ENCODE results near the gene CDKAL1.

Gene CDKAL1

DNA sequence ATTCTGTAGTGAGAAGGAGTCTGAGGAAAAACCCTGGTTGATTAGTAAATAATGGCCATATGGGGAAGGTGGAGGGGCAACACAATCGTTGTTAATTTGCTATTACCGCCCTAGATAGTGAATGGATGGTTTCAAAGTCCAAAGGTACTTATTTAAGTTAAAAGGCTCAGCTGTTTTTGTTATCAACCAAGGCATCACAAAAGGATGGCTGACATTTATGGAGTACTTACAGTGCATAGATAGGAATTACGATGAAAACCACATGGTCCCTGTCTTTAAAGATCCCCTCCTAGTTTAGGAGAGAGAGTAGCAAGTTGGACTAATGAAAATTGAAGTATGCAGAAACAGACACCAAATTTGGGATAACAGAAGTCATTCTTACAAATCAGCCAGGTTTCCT lies 319.6 kb downstream of the CDKAL1 start:
- no peak for FAIRE-seq
- DNase-seq (ENCODE audit: insufficient read length, low spot score): no peak
- TF ChIP-seq POU2F2 (IDR thresholded peaks at IDR 0.05; ENCODE audit: low read depth, low read length) (no peak), POLR2AphosphoS5 (IDR thresholded peaks at IDR 0.05; ENCODE audit: low read depth, low read length) (no peak), POLR2A (IDR thresholded peaks at IDR 0.05; ENCODE audit: low read depth, low read length) (no peak), SPI1 (IDR thresholded peaks at IDR 0.05; ENCODE audit: low read depth, low read length) (no peak), TAF1 (IDR thresholded peaks at IDR 0.05; ENCODE audit: low read depth, low read length) (no peak), PAX5 (IDR thresholded peaks at IDR 0.05; ENCODE audit: insufficient read depth, low read length, severe bottlenecking) (no peak)

- no peak for FAIRE-seq
- no peak for TF ChIP-seq POLR2A (IDR thresholded peaks at IDR 0.05; ENCODE audit: low read depth, low read length)
- no peak for TF ChIP-seq TAF1 (IDR thresholded peaks at IDR 0.05; ENCODE audit: low read depth, low read length)
- TF ChIP-seq POLR2AphosphoS5 (IDR thresholded peaks at IDR 0.05; ENCODE audit: low read depth, low read length): no peak
- no peak for TF ChIP-seq PAX5 (IDR thresholded peaks at IDR 0.05; ENCODE audit: insufficient read depth, low read length, severe bottlenecking)
- no peak for TF ChIP-seq SPI1 (IDR thresholded peaks at IDR 0.05; ENCODE audit: low read depth, low read length)
- TF ChIP-seq POU2F2 (IDR thresholded peaks at IDR 0.05; ENCODE audit: low read depth, low read length): no peak
Observed at GRCh38 chr6:20856681-20857288, 322.5 kb downstream of the CDKAL1 start.

GRCh38 chr6:20861481-20861880 lies 327.2 kb downstream of the CDKAL1 start:
- peak; percentile 28 for FAIRE-seq
- DNase-seq (ENCODE audit: insufficient read length, low spot score): no peak

More at GRCh38 chr6:20856681-20857288, 322.5 kb downstream of the CDKAL1 start:
- DNase-seq (ENCODE audit: insufficient read length, low spot score): no peak

GRCh38 chr6:20866036-20866435 lies 331.8 kb downstream of the CDKAL1 start:
- DNase-seq (ENCODE audit: insufficient read length, low spot score) (no peak), FAIRE-seq (no peak)
- TF ChIP-seq POLR2AphosphoS5 (IDR thresholded peaks at IDR 0.05; ENCODE audit: low read depth, low read length) (no peak), TAF1 (IDR thresholded peaks at IDR 0.05; ENCODE audit: low read depth, low read length) (no peak), SPI1 (IDR thresholded peaks at IDR 0.05; ENCODE audit: low read depth, low read length) (no peak), PAX5 (IDR thresholded peaks at IDR 0.05; ENCODE audit: insufficient read depth, low read length, severe bottlenecking) (no peak), POLR2A (IDR thresholded peaks at IDR 0.05; ENCODE audit: low read depth, low read length) (no peak), POU2F2 (IDR thresholded peaks at IDR 0.05; ENCODE audit: low read depth, low read length) (no peak)

More at GRCh38 chr6:20861481-20861880, 327.2 kb downstream of the CDKAL1 start:
- TF ChIP-seq POU2F2 (IDR thresholded peaks at IDR 0.05; ENCODE audit: low read depth, low read length) (no peak), PAX5 (IDR thresholded peaks at IDR 0.05; ENCODE audit: insufficient read depth, low read length, severe bottlenecking) (no peak), TAF1 (IDR thresholded peaks at IDR 0.05; ENCODE audit: low read depth, low read length) (no peak), POLR2A (IDR thresholded peaks at IDR 0.05; ENCODE audit: low read depth, low read length) (no peak), POLR2AphosphoS5 (IDR thresholded peaks at IDR 0.05; ENCODE audit: low read depth, low read length) (no peak), SPI1 (IDR thresholded peaks at IDR 0.05; ENCODE audit: low read depth, low read length) (no peak)

DNA sequence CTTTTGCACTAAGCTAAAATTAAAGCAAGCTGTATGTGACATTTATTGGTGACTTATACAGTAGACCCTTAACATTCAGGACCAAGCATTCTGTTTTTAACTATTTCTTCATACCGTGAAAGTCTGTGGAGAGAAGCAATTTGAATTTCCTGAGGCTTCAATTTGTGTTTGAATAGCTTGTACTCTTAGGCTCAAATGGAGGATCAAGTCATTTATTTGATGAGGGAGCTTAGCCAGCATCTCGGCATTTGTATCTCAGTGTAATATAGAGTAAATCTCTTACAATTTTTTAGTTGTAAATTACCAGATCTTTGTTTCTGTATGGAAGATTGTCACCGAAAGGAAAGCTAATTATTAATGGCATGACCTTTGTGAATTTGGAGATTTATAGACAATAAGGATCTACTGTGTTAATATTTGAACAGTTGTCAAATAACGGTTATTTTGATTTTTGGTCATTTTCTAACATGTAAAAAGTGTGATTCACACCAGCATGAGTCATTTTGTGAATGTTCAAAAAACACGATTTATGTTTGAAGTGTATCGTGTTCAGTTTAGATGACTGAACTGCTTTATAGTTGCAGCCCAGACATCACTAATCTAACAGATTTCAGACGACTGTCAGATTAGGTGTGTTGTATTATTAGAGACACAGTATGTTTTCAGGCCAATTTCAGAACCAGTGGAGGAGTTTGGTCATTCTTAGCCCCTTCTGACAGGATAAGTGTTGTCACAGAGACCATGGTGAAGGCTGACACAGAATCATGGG lies 332.9 kb downstream of the CDKAL1 start:
- TF ChIP-seq TAF1 (IDR thresholded peaks at IDR 0.05; ENCODE audit: low read depth, low read length) (no peak), POLR2AphosphoS5 (IDR thresholded peaks at IDR 0.05; ENCODE audit: low read depth, low read length) (no peak), POLR2A (IDR thresholded peaks at IDR 0.05; ENCODE audit: low read depth, low read length) (no peak), POU2F2 (IDR thresholded peaks at IDR 0.05; ENCODE audit: low read depth, low read length) (no peak), PAX5 (IDR thresholded peaks at IDR 0.05; ENCODE audit: insufficient read depth, low read length, severe bottlenecking) (no peak), SPI1 (IDR thresholded peaks at IDR 0.05; ENCODE audit: low read depth, low read length) (no peak)
- DNase-seq (ENCODE audit: insufficient read length, low spot score) (no peak), FAIRE-seq (no peak)

DNA sequence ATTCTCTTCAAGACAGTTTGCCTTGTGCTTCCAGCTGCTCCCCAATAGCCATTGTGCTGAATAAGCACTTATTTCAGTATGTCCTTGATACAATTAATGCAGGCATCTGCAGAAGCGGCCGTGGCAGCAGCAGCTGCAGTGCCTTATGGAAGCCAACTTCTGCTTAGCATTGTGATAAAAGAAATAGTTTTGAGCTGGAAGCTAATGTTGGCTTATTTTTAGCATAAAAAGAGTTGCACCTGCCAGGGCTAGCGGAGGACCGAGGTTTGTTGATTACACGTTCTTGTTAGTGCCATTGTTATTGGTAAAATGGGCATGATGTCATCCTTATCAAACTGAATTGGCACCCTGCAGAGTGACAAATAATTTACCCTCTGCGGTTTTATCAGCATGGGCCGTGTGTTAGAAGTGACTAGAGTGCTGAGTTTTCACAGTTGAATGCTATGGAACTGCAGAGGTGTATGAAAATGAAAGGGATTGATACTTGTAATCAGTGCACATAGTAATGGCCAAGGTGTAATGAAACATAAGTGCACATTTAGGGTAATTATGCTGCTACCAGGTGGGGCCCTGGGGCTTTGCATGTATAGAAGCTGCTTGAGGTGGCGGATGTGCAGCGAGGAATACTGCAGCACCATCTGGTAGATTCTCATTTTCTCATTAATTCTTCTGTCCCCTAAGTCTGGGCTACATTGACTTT lies 334.3 kb downstream of the CDKAL1 start:
- FAIRE-seq (no peak), DNase-seq (ENCODE audit: insufficient read length, low spot score) (no peak)
- TF ChIP-seq TAF1 (IDR thresholded peaks at IDR 0.05; ENCODE audit: low read depth, low read length) (no peak), PAX5 (IDR thresholded peaks at IDR 0.05; ENCODE audit: insufficient read depth, low read length, severe bottlenecking) (no peak), POLR2A (IDR thresholded peaks at IDR 0.05; ENCODE audit: low read depth, low read length) (no peak), SPI1 (IDR thresholded peaks at IDR 0.05; ENCODE audit: low read depth, low read length) (no peak), POU2F2 (IDR thresholded peaks at IDR 0.05; ENCODE audit: low read depth, low read length) (no peak), POLR2AphosphoS5 (IDR thresholded peaks at IDR 0.05; ENCODE audit: low read depth, low read length) (no peak)

- FAIRE-seq (no peak), DNase-seq (ENCODE audit: insufficient read length, low spot score) (no peak)
- no peak for TF ChIP-seq PAX5 (IDR thresholded peaks at IDR 0.05; ENCODE audit: insufficient read depth, low read length, severe bottlenecking)
- no peak for TF ChIP-seq POLR2A (IDR thresholded peaks at IDR 0.05; ENCODE audit: low read depth, low read length)
- no peak for TF ChIP-seq SPI1 (IDR thresholded peaks at IDR 0.05; ENCODE audit: low read depth, low read length)
- no peak for TF ChIP-seq POLR2AphosphoS5 (IDR thresholded peaks at IDR 0.05; ENCODE audit: low read depth, low read length)
- no peak for TF ChIP-seq TAF1 (IDR thresholded peaks at IDR 0.05; ENCODE audit: low read depth, low read length)
- TF ChIP-seq POU2F2 (IDR thresholded peaks at IDR 0.05; ENCODE audit: low read depth, low read length): no peak
Observed at GRCh38 chr6:20870021-20870420, 335.8 kb downstream of the CDKAL1 start.

DNA sequence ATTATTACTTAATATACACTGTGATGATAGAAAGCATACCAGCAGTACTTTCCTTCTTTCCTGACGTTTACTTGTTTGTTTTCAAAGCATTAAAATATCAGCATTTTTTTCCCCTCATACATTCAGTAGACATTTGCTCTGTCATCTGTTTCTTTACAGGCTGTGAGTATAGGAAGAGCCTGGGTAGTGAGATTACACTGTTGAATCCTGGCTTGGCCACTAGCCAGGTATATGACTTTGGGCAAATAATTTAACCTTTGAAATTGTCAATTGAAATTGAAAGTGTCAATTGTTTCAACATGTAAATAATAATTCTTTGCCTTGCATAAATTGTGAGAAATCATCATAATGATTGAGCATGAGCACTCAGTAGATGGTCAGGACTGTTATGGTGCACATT lies 336.2 kb downstream of the CDKAL1 start:
- TF ChIP-seq POLR2AphosphoS5 (IDR thresholded peaks at IDR 0.05; ENCODE audit: low read depth, low read length) (no peak), SPI1 (IDR thresholded peaks at IDR 0.05; ENCODE audit: low read depth, low read length) (no peak), TAF1 (IDR thresholded peaks at IDR 0.05; ENCODE audit: low read depth, low read length) (no peak), PAX5 (IDR thresholded peaks at IDR 0.05; ENCODE audit: insufficient read depth, low read length, severe bottlenecking) (no peak), POLR2A (IDR thresholded peaks at IDR 0.05; ENCODE audit: low read depth, low read length) (no peak), POU2F2 (IDR thresholded peaks at IDR 0.05; ENCODE audit: low read depth, low read length) (no peak)
- DNase-seq (ENCODE audit: insufficient read length, low spot score) (no peak), FAIRE-seq (no peak)
